Esophagus muscularis mucosa (tissue), 4 donors: ENCODE results near the gene CAP2. TPM values are rescaled to one million over a fixed set of nuclear protein-coding genes. Genes with fewer than 3 reads are reported as not detected.

Experiments used
- DNase-seq: peaks from one replicate; pipeline ENCODE4 v3.0.0-alpha.2; 2017; ENCODE audit errors: extremely low spot score
- H3K27ac ChIP-seq, 4 donors: fragments of 200-600 bp; sonication (generic); replicated peaks in 1 of 4; 1 replicate in 3 of 4; 2 replicates in 1 of 4; pipeline ENCODE4 v1.5.1; 2016 to 2019; ENCODE audit warnings: mild to moderate bottlenecking in 1 of 4
- H3K27me3 ChIP-seq, 4 donors: fragments of 200-600 bp; sonication (generic); one replicate each; pipeline versions ENCODE4 v1.5.1 to v1.6.0; 2016 to 2019
- H3K36me3 ChIP-seq, 4 donors: fragments of 200-600 bp; sonication (generic); one replicate each; pipeline ENCODE4 v1.5.1; 2016 to 2019
- H3K4me1 ChIP-seq, 4 donors: fragments of 200-600 bp; sonication (generic); one replicate each; pipeline ENCODE4 v1.5.1; 2016 to 2019
- H3K4me3 ChIP-seq, 4 donors: fragments of 200-600 bp; sonication (generic); 1 replicate in 2 of 4; 2 replicates in 2 of 4; pipeline ENCODE4 v1.5.1; 2016 to 2019; ENCODE audit warnings: mild to moderate bottlenecking in 4 of 4, moderate library complexity in 1 of 4
- H3K9me3 ChIP-seq, 4 donors: fragments of 200-600 bp; sonication (generic); 1 replicate in 3 of 4; 2 replicates in 1 of 4; pipeline ENCODE4 v1.5.1; 2016 to 2019
- CTCF ChIP-seq, 3 experiments: fragments of 200-600 bp in 2 of 3; fragments of 450-650 bp in 1 of 3; sonication (generic) in 2 of 3; IDR thresholded peaks; one replicate each; pipeline ENCODE4 v1.5.1; 2017 to 2019; ENCODE audit warnings: antibody characterized with exemption in 3 of 3, mild to moderate bottlenecking in 2 of 3, moderate library complexity in 1 of 3
- EP300 ChIP-seq: sonication (generic); formaldehyde crosslinking; IDR thresholded peaks from one replicate; pipeline ENCODE4 v1.6.1; 2017; ENCODE audit warnings: antibody characterized with exemption
- POLR2A ChIP-seq: fragments of 450-650 bp; IDR thresholded peaks from one replicate; pipeline ENCODE4 v1.6.1; 2017; ENCODE audit warnings: antibody characterized with exemption, moderate library complexity, mild to moderate bottlenecking, low read depth
- POLR2AphosphoS5 ChIP-seq, 2 donors: sonication (generic); formaldehyde crosslinking; IDR thresholded peaks; one replicate each; pipeline ENCODE4 v1.6.1; 2017; ENCODE audit warnings: antibody characterized with exemption in 2 of 2
- WGBS: methylation state at CpG from one replicate; pipeline ENCODE4 v1.1.5; 2018; 5-methylcytosine and 5-hydroxymethylcytosine counted together
- intact Hi-C: fragments of 100-400 bp; cut with DNase I; formaldehyde crosslinking; loops from one replicate; pipeline ENCODE4 v1.15.1; 2023
- total RNA-seq, 4 donors: library from RNA; depleted of rRNA; stranded (reverse); fragments of >200 nt; gene quantifications; one replicate each; pipeline versions ENCODE4 v1.1.0 to v1.2.1, GENCODE V29; 2016

The CAP2 gene
- total RNA-seq, 4 donors from 2014 or later = 38.3 to 55.6 (median 55.1) TPM

- Histone ChIP-seq H3K27ac (no peak overlapping the region), H3K4me1 (peaks cover 16 to 26% (median 18%) of the 10 kb centered on the region in 4 donors), H3K9me3 (no peaks in the 10 kb centered on the region), H3K36me3 (peaks cover 0 to 3% (median 0%) of the 10 kb centered on the region in 4 donors), H3K27me3 (no peaks in the 10 kb centered on the region), H3K4me3 (no peak overlapping the region)
- 84% methylated on average over 4 of the region's 4 CpGs for WGBS
- TF ChIP-seq EP300 (no peak), CTCF (IDR thresholded peaks at IDR 0.05) (no peak), POLR2AphosphoS5 (IDR thresholded peaks at IDR 0.05) (no peak), POLR2A (no peak)
- no peak for DNase-seq
- intact Hi-C loops = no loop called here
These were observed 93.3 kb downstream of the CAP2 start for GRCh38 chr6:17486680-17487079.

GRCh38 chr6:17490724-17491123 lies 97.3 kb downstream of the CAP2 start:
- H3K27ac ChIP-seq = peak overlapping the region in 2 of 4 donors; percentile 69 to 77
- H3K27me3 ChIP-seq = no peaks in the 10 kb centered on the region
- DNase-seq = peak; percentile 70
- TF ChIP-seq EP300 = no peak
- TF ChIP-seq POLR2AphosphoS5 (IDR thresholded peaks at IDR 0.05) = no peak
- TF ChIP-seq CTCF (IDR thresholded peaks at IDR 0.05) = no peak
- no peak for TF ChIP-seq POLR2A
- H3K36me3 ChIP-seq = no peaks in the 10 kb centered on the region
- intact Hi-C loops = no loop called here
- 91% methylated on average over 2 of the region's 4 CpGs for WGBS
- no peak overlapping the region for H3K4me3 ChIP-seq
- peaks cover 18 to 55% (median 48%) of the 10 kb centered on the region in 4 donors for H3K4me1 ChIP-seq
- H3K9me3 ChIP-seq = no peaks in the 10 kb centered on the region

GRCh38 chr6:17491416-17492142 lies 98.2 kb downstream of the CAP2 start:
- intact Hi-C loops = no loop called here
- TF ChIP-seq CTCF (IDR thresholded peaks at IDR 0.05) (no peak), POLR2AphosphoS5 (IDR thresholded peaks at IDR 0.05) (peak; percentile 46 to 55)
- Histone ChIP-seq H3K4me1 (peaks cover 18 to 63% (median 56%) of the 10 kb centered on the region in 4 donors), H3K36me3 (no peaks in the 10 kb centered on the region), H3K9me3 (no peaks in the 10 kb centered on the region), H3K27me3 (no peaks in the 10 kb centered on the region), H3K27ac (peak overlapping the region; percentile 59 to 80 (median 73)), H3K4me3 (no peak overlapping the region)
- DNase-seq = peak; percentile 88
- 55% methylated on average over 10 of the region's 10 CpGs for WGBS

GRCh38 chr6:17492350-17492749 lies 99.0 kb downstream of the CAP2 start:
- H3K9me3 ChIP-seq = no peaks in the 10 kb centered on the region
- WGBS = 52% methylated on average over 6 of the region's 6 CpGs
- no peak overlapping the region for H3K4me3 ChIP-seq
- H3K27me3 ChIP-seq = no peaks in the 10 kb centered on the region
- intact Hi-C loops = no loop called here
- H3K4me1 ChIP-seq = peaks cover 18 to 59% (median 58%) of the 10 kb centered on the region in 4 donors
- peak overlapping the region; percentile 59 to 80 (median 73) for H3K27ac ChIP-seq
- DNase-seq = peak; percentile 53
- TF ChIP-seq EP300 (no peak), CTCF (IDR thresholded peaks at IDR 0.05) (no peak), POLR2A (no peak), POLR2AphosphoS5 (IDR thresholded peaks at IDR 0.05) (no peak)
- H3K36me3 ChIP-seq = no peaks in the 10 kb centered on the region
